Stimulated activated CD4-positive, alpha-beta T cell treated with anti-CD3 and anti-CD28 coated beads, Interleukin-15, amount 100 ng/mL, for 24 hours (primary cell): ENCODE measurements around the gene CCDC102B.
"Not testable (repeated sequence)": the region's sequence is repeated elsewhere in the genome, so short reads cannot be mapped to it uniquely, and the experiment has no call there.

Experiments used
- DNase-seq: peaks from one replicate; pipeline ENCODE4 v3.0.0-alpha.2; 2020

The CCDC102B gene

GRCh38 chr18:68830256-68831045 is 32.6 kb downstream of the CCDC102B start:
- DNase-seq, result no peak

GRCh38 chr18:68833756-68834155 is 35.9 kb downstream of the CCDC102B start:
- DNase-seq, result no peak

GRCh38 chr18:68837665-68838451 is 40.0 kb downstream of the CCDC102B start:
- no peak for DNase-seq

- no peak for DNase-seq
Measured at GRCh38 chr18:68839701-68840100, 41.8 kb downstream of the CCDC102B start.

- DNase-seq, result no peak
Measured at GRCh38 chr18:68840554-68841263, 42.8 kb downstream of the CCDC102B start.

- no peak for DNase-seq
Measured at GRCh38 chr18:68841301-68841700, 43.4 kb downstream of the CCDC102B start.

- DNase-seq, result no peak
Measured at GRCh38 chr18:68842951-68843350, 45.1 kb downstream of the CCDC102B start.

GRCh38 chr18:68843473-68844089 is 45.7 kb downstream of the CCDC102B start:
- DNase-seq, result no peak

- no peak for DNase-seq
Measured at GRCh38 chr18:68847219-68847837, 49.4 kb downstream of the CCDC102B start.

- no peak for DNase-seq
Measured at GRCh38 chr18:68848242-68848641, 50.4 kb downstream of the CCDC102B start.

- no peak for DNase-seq
Measured at GRCh38 chr18:68854786-68855391, 57.0 kb downstream of the CCDC102B start.

GRCh38 chr18:68855491-68855890 is 57.6 kb downstream of the CCDC102B start:
- DNase-seq, result no peak

GRCh38 chr18:68861365-68861764 is 63.5 kb downstream of the CCDC102B start:
- DNase-seq, result no peak

- DNase-seq, result no peak
Measured at GRCh38 chr18:68865021-68865420, 67.1 kb downstream of the CCDC102B start.

GRCh38 chr18:68865503-68865902 is 67.6 kb downstream of the CCDC102B start:
- DNase-seq, result no peak

- no peak for DNase-seq
Measured at GRCh38 chr18:68873003-68873402, 75.1 kb downstream of the CCDC102B start.

- DNase-seq, result no peak
Measured at GRCh38 chr18:68874361-68874760, 76.5 kb downstream of the CCDC102B start.

- DNase-seq, result not testable (repeated sequence)
Measured at GRCh38 chr18:68879947-68880346, 82.1 kb downstream of the CCDC102B start.

- no peak for DNase-seq
Measured at GRCh38 chr18:68887410-68887809, 89.5 kb downstream of the CCDC102B start.

GRCh38 chr18:68893354-68893753 is 95.5 kb downstream of the CCDC102B start:
- no peak for DNase-seq

GRCh38 chr18:68897286-68897685 is 99.4 kb downstream of the CCDC102B start:
- DNase-seq, result no peak

- no peak for DNase-seq
Measured at GRCh38 chr18:68909579-68909978, 111.7 kb downstream of the CCDC102B start.
